HG02642 (cell line): ENCODE results near the gene CHAF1B.
A peak's percentile ranks its signal among the peaks of the same experiment; 100 is the strongest.

ENCODE experiments used
- ATAC-seq: cut with Tn5 transposase; IDR thresholded peaks from one replicate; pipeline ENCODE4 v1.9.1; 2021; ENCODE audit warnings: mild to moderate bottlenecking; ENCODE audit not compliant: unreplicated experiment, poor library complexity

Gene CHAF1B

DNA sequence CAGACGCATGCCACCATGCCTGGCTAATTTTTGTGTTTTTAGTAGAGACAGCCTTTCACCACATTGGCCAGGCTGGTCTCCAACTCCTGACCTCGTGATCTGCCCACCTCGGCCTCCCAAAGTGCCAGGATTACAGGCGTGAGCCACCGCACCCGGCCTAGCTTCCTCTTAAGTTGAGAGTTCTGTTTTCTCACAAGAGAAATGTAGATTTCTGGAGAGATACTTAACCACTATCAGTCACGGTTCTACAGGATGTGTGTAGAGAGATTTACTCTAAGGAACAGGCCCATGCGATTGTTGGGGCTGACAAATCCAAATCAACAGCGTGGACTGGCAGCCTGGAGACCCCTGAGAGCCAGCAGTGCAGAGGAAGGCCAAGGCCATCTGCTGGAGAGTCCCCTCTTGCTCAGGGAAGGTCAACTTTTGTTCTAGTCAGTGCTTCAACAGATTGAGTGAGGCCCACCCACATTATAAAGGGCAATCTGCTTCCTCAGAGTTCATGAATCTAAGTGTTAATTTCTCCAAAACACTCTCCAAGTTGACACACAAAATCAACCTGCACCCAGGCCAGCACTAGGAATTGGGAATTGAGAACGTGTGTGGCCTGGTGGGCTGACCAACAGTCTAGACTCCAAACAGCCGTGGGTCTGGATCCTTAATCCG is 38.7 kb downstream of the CHAF1B start:
- no peak for ATAC-seq

DNA sequence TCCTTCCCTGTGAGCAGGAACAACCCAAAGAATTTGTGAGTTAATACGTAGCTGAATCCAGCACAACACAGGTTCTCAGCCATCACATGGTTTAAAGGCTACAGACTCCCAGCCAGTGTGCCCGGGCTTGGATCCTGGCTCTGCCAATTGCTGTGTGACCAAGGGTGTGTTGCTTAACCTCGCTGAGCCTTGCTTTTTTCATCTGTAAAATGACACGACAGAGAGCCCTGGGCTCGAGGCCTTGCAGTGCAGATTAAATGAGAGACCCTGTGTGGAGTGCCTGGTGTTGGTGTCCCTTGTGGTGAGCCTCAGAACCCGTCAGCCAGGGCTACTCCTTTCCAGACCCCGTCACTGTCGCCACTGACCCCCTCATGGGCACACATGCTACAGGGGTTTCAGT is 39.4 kb downstream of the CHAF1B start:
- ATAC-seq: no peak

DNA sequence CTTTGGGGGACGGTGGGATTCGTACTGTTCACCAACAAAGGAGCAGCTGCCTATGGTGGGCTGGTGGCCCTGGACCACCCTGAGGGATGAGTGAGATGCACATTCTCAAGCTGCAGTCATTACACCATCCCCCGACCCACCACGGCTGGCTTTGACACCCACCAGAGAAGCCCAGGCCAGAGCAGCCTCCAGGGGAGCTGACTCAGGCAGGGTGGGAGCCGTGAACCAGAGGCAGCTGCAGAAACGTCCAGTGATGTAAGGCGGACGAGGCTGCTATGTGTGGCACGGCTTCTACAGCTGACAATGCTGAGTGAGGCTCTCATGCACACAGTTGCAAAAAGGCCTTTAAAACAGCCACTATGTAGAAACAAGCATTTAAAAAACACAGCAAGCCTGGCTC is 40.1 kb downstream of the CHAF1B start:
- no peak for ATAC-seq

DNA sequence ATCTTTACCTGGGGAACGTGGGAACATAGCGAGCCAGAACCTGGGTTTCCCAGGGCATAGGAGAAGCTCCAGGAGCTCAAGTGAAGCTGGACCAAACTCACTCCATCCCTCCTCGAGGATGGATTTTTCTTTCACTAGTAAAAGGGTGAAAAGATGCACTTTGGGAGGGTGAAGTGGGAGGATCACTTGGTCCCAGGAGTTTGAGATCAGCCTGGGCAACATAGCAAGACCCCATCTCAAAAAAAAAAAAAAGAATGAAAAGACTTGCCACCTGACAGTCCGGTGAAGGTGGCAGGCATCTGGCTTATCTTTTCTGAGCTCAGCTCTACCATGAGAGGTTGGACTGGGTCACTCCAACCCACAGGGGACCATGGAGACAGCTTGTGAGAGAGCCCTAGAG is 42.3 kb downstream of the CHAF1B start:
- ATAC-seq: no peak

DNA sequence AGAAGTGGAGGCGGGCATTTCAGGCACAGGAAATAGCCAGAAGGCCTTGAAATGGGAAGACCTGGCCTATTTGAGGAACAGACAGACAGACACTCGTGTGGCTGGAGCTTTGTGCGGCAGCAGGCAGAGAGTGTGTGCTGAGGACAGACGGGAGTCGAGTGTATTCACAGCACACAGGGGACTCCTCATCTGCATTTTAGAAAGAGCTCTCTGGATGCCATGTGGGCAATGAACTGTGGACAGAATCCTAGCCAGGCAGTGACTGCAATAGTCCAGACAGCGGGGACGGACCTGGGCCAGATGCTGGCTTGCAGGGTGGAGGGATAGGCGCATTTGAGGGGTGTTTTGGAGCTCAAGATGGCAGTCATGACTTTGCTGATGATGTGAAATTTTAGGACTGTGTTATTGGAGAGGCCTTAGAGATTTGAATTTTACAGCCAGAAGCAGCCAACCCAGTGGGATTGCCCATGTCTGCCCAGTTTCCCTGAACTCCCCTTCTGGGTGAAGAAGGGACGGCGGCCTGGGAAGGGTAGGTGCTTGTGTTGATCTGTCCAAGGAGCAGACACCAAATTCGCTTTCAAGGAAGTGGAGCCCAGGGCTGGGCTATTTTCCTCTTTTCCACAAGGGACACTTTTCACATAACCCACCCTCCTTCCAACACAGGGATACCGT is 43.7 kb downstream of the CHAF1B start:
- ATAC-seq: no peak

DNA sequence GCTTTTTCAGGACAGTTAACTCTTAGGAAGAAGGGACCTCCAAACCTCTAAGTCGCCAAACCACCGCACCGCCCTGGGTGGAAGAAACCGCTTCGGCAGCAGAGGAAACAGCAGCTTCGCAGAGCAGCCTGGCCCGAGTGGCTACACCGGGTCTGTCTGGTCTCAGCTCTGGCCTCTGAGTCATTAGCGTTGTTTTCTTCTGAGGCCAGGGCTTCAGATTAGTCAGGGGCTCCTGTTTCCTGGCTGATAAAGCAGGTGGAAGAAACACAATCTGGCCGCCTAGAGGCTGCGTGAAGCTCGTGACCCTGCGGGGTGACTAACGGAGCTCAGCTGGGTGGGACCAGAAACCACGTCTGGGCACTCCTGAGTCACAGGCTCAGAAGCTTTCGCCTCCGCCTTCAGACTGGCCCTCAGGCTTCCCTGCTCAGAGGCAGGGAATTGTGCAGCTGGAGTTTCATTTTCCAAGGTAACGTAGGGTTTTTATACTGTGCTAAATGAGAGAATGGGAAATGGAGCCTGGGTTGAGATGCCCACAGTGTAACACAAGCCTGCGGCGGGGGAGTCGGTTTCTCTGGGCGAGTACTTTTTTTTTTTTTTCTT is 44.9 kb downstream of the CHAF1B start:
- peak; percentile 86 for ATAC-seq

DNA sequence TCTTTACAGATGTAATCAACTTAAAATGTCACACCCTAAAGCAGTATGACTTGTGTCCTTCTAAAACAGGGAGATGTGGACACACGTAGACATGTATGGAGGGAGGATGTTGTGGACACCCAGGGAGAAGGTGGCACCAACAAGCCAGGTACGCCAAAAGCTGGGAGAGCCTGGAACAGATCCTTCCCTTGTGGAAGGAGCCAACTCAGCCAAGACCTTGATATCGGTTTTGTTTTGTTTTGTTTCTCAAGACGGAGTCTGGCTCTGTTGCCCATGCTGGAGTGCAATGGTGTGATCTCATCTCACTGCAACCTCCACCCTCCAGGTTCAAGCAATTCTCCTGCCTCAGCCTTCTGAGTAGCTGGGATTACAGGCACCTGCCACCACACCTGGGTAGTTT is 45.6 kb downstream of the CHAF1B start:
- ATAC-seq: no peak

DNA sequence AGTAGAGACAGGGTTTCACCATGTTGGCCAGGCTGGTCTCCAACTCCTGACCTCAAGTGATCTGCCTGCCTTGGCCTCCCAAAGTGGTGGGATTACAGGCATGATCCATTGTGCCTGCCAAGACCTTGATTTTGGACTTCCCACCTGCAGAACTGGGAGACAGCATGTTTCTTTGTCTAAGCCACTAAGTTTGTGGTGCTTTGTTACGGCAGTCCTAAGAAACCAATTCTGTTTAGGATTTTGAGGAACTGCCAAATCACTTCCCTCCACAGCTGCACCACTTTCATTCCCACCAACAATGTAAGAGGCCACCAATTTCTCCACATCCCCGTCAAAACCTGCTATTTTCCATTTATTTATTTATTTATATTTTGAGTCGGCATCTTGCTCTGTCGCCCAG is 46.1 kb downstream of the CHAF1B start:
- no peak for ATAC-seq

DNA sequence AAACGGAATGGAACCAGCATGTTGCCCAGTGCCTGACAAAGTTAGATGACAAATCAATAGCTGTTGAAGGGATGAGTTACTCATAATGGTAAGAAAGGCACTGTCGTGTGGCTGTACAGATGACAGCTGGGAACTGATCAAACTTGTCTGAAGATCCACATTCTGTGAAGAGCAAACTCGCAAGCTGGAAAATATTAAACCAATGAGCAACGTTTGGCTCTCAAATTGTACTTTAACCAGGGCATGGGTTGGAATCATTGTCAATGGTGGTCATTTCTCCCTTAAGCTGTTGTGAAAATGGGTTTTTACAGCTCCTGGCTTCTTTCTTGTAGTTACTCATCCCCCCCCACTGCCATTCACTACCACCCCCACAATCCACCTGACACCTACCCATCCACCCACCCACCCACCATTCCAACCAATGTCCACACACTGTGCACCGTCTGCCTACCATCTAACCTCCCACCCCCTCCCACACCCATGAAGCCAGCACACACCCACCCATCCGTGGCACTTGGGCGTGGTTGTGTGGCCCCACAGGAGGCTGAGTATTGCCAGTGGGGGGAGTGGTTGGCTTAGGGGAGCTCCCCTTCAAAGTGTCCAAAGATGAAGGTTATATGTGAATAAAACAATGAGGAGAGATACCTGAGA is 48.0 kb downstream of the CHAF1B start:
- no peak for ATAC-seq

DNA sequence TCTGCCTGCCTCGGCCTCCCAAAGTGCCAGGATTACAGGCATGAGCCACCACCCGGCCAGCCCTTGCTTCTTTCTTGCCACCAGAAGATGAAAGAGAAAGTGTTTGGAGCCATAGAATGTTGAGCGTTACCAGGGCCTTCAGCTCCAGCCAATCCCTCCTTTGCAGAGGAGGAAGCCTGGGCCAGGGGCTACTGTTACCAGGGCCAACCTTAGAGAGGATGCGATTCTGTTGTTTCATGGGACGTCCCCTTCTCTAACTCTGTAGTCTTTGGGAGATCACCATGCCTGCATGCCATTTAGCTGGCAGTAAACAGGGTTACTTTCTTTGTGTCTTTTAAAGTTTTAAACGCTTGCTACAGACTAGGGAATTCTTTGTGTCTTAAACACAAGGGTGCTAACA is 49.0 kb downstream of the CHAF1B start:
- ATAC-seq: no peak

DNA sequence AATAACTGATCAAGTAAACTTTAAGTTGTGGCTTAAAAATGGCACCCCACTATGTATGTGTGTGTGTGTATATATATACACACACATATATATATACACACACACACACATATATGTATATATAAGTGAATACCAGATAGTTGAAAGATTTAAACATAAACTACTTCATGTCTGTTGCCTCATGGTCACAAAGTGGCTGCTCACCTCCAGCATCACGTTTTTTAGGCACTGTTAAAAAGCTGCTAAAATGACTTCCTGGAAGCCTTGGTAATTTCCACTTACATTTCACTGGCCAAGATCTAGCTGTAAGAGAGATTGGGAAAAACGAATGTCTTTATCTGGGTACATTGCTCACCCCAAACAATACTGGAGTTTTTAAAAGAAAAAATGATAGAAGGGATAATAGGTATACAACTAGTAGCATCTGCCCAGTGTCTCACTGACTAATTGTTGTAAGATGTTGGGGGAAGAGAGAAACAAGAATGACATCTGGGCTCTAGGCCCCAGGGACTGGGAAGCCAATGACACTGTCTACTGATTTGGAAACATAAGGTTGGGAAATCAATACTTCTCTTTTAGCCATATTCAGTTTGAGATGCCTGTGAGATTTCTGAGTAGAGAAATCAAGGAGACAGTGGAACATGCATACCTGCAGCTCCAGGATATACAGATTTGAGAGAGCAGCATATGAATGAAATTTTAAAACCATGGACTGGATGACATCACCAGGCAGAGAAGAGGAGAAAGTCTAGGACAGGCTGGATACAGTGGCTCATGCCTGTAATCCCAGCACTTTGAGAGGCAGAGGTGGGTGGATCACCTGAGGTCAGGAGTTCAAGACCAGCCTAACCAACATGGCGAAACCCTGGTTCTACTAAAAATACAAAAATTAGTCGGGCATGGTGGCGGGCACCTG is 51.9 kb downstream of the CHAF1B start:
- no peak for ATAC-seq

DNA sequence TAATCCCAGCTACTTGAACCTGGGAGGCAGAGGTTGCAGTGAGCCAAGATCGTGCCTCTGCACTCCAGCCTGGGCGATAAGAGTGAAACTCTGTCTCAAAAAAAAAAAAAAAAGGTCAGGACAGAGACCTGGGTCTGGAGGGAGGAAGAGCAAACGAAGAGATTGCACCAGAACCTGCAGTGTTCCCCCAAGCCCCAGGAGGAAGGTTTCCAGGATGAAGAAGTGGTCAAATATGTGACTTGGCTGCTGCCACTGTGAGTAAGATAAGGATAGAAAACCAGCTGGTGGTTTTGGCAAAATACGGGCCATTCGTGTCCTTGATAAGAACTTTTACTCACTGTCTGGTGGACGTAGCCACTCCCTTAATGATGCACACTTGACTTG is 52.5 kb downstream of the CHAF1B start:
- no peak for ATAC-seq

DNA sequence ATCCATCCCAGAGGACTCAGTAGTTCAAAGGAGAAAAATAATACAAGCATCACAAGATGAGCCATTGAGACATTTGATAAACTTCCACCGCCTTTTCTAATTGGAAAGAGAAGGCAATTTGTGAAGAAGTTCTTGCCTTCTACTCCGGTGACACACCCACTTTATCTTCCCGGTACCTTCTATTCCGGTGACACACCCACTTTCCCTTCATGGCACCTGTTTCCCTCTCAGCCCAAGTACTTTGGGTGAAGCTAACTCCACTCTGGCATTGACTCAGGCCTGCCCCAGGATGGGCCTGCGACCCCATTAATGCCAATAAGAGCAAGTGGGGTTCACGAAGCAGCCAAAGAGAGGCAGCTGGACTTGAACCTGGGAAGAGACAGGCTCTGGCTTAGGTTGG is 56.5 kb downstream of the CHAF1B start:
- no peak for ATAC-seq

DNA sequence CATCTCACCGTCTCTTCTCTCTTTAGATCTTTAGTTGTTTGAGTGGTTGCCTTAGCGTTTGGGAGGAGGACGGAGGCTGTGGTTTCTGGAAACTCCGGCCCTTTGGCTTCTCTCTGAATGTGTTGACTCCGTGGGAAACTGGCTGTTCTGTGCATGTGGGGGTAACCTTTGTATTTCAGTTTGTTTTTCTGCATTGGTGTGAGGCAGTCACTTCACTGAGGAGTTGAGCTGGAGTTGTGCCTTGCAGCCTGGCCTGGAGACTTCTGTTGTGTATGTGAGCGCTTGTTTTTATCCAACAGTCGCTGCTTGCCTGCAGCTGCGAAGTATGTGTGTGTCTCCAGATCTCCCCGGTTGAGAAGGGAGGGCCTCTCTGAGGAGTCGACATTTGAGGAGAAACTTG is 61.1 kb downstream of the CHAF1B start:
- no peak for ATAC-seq

DNA sequence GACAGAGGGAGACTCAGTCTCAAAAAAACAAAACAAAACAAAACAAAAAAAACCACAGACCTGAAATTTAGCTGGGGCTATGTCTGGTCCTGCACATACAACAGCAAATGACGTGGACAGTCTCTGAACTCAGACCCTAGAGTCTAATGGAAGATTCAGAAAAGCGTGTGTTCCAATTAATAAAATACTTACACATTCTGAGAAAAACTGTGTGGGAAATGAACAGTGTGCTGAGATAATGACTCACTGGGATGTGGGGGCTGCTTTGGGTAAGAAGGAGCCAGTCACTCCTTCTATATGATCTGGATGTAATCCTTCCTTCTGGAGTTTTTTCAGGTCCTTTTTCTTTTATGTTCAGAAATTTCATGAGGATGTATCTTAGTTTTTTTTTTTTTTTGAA is 65.3 kb downstream of the CHAF1B start:
- ATAC-seq: no peak

DNA sequence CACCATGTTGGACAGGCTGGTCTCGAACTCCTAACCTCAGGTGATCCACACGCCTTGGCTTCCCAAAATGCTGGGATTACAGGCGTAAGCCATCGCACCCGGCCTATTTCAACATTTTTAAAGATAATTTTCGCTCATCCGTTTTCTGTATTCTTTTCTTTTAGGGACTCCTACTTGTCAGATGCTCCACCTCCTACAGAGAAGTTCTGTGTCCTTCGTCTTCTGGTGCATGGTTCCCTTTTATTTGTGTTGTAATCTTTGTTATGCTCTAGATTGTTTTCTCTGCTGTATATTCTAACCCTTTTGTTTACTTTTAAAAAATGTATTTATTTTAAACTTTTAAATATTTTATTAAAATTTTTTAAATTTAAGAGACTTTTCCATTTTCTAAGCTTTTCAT is 66.3 kb downstream of the CHAF1B start:
- ATAC-seq: no peak

DNA sequence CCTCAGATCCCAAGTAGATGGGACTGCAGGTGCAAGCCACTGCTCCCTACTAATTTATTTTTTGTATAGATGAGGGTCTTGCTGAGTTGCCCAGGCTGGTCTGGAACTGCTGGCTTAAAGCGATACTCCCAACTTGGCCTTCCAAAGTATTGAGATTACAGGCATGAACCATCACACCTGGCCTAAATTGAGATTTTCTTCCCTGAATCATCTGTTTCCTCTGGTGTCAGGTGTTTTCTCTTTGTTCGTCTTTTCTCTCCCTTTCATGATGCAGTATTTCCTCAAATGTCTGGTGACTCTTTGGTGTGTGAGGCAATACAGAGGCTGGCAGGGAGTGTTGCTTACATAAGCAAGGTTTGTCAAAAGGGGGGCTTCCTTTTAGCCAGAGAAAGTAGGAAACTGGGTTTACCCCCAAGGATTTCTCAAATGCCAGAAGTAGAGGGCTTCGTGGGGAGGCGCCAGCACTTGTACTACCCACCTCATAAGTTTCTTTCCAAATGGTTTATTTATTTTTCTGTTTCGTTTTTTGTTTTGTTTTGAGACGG is 67.2 kb downstream of the CHAF1B start:
- ATAC-seq: no peak

DNA sequence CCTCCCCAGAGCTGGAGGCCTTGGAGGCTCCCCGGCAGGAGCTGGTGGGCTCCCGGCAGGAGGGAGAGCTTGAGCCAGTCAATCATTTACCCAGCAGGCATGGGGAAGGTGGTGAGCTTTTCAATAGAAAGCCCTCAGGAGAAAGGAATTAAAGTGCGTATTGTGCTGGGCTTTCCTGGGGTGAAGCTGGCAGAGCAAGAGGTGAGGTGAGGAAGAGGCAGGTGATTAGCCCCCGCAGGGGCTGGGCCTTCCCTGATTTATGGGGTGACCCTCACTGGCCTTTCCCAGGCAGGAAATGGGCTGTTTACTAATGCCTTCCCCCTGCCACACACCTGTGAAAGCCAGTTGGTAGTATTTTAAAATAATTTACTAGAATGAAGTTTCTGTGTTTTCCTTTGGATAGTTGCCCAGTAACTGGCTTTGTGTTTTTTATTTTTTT is 68.9 kb downstream of the CHAF1B start:
- no peak for ATAC-seq

DNA sequence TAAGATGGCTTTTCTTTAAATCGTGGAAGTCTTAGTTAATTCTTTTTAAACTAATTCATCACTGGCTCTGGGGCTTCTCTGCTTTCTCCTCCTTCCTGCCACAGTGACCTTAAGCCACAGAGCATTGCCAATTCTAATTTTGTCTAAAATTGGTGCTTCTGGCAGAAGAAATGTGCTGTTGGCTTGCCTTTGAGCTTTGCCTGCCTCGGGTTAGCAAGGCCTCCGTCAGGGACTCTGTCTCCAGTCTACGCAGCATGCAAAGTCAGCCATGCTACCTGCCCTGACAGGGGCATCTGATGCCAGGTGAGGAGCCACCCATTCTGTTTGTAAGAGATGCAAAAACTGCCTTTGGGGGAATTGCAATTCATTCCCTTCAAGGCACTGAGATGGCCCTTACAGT is 69.5 kb downstream of the CHAF1B start:
- ATAC-seq: no peak

DNA sequence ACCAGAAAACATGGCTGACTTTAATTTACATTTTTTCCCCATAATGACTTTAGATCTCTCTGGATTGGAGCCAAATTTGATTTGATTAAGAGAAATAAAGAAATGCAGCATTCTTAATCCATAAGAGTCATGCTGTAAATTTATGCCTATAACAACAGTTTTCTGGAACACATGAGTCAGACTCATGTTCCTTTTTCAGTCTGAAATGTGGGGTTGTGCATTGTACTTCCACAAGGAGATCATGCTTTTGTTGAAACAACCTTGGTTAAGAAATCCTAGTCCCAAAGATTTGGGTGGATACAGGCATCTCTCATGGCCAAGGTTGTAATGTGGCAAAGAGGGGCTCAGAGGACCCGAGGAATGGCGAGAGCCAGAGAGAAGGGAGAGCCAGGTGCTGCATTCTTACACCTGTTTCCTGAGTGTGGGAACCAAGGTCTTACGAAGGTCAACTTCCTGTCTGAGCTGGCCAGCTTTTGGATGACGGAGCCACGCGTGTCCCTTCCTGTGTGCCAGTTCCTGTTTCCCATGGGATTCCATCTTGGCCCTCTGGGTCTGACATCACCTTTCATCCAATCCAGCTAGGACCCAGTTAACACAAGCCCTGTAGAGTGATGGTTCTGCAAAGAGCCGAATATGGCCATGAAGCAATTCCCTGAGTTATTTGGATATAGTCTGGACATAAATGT is 71.7 kb downstream of the CHAF1B start:
- ATAC-seq: no peak
